SH-SY5Y (cell line): ENCODE measurements around the gene CDAN1.

Experiments used
- GATA2 ChIP-seq: IDR thresholded peaks from 2 replicates; pipeline ENCODE4 v1.6.1; 2011; ENCODE audit warnings: mild to moderate bottlenecking, low read depth, low read length
- GATA3 ChIP-seq: IDR thresholded peaks from 2 replicates; pipeline ENCODE4 v1.6.1; 2011; ENCODE audit warnings: low read depth, mild to moderate bottlenecking, low read length, moderate library complexity

- TF ChIP-seq GATA3: no peak
- TF ChIP-seq GATA2: no peak
Measured at GRCh38 chr15:42692997-42693396, 43.9 kb downstream of the CDAN1 start.
